Measurements from ENCODE around the gene BTLA.
"Not testable (repeated sequence)": the region's sequence is repeated elsewhere in the genome, so short reads cannot be mapped to it uniquely, and the experiment has no call there.

BTLA gene

DNA sequence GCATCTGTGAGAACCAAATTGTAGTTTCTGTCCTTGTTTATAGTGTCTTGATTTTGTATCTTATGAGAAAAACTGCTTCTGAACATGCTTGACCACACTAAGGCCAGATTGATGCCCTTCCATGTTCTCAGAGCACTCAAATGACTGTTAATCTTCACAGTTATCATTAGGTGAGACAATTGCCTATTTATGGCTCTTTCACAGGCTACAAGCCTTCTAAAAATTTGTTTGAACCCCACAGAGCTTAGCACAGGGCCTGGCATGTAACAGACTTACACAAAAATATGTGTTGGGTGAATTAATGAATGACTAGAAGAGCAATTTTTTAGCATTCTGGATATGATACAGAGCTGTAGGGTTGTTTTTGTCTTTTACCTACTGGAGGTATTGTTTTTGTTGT lies 43.1 kb downstream of the BTLA start:
- no peak for DNase-seq (ENCODE audit: extremely low read depth in 1 of 2, low read depth in 1 of 2)

DNA sequence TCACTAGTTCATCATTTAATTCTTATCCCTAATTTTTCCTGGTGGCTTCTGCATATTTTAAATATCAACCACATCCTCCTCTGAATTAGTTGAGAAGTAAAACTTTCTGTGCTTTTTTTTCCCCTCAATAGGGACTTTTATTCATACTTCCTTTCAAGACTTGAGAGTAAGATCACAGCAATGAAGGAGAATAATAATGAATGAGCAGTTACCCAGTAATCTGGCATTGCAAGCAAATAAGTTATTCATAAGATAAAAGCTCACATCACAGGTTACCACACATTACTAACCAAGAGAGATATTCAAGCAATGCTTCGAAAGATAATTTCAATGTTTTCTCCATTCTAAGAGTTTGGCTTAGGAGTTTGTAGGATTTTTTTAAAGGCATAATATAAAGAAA lies 50.3 kb downstream of the BTLA start:
- DNase-seq (ENCODE audit: extremely low read depth in 1 of 2, low read depth in 1 of 2): no peak

DNA sequence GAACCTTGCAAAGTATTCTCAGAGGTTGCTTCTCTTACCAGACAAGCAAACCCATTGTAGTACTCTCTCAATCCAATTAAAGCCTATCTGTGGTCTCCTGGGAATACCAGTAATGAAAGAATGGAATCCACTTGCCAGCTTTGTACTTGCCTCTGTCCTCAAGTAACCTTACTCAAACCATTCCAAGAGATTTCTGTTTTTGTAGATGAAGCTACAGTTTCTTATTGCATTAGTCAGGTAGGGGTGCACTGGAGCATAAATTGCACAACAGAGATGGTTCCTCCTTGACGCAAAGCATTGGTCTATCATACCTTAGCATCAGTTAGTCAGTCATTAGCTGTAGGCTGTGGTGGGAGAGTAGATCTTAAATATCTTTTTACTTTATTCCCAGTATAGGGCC lies 52.9 kb downstream of the BTLA start:
- no peak for DNase-seq (ENCODE audit: extremely low read depth in 1 of 2, low read depth in 1 of 2)

DNA sequence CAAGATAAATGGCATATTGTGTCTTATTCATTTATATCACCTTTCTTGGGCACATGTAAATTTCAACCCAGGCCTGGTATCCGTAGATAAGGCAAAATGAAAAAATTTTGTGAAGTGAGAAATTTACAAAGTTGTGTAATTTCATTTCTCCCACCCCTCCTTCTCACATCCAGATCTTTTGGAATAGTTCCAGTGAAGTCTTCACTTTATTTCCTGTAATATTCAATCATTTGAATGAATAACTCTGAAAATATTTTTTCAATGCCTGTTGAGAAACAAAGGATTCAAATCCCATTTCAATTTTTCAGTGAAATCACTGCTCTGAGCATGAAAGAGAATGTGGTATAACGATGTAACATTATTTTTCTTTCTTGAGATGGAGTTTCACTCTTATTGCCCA lies 53.4 kb downstream of the BTLA start:
- DNase-seq (ENCODE audit: extremely low read depth in 1 of 2, low read depth in 1 of 2): no peak

DNA sequence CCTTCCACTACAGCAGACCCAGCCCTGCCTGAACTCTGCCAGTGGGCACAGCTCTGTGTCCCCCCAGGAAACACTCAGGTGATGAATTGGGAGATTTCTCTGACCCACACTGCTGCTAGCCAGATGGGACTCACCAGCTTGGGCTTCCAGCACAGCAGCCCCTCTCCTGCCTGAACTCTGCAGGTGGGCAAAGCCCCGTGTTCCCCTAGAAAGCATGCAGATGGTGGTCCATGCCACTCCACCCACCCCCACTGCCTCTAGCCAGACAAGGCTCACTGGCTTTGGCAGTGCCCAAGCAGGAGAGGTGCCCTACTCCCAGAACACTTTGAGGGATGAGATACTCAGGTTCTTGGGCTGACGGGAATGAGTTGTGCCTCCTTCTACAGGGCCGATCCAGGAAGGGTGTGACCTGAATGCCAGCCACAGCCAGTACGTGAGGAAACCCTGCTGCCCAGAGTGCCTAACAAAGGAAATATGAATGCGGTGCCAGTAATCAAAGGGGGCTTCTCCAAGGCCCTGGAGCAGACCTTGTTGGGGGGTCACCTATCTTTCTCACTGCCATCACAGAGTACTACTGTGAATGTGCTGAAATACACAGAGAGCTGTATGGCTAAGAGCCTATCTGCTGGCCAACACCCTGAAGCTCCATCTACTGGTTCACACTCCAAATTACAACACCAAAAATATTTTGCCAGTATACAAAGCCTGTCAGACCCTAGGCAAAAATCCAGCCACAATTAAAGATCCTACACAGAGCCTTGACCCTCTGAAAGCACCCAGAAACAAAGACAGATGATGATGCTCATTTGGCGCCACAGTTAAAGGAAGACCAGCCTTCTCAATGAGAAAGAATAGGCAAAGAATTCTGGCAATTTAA lies 61.9 kb downstream of the BTLA start:
- no peak for DNase-seq (ENCODE audit: extremely low read depth in 1 of 2, low read depth in 1 of 2)

DNA sequence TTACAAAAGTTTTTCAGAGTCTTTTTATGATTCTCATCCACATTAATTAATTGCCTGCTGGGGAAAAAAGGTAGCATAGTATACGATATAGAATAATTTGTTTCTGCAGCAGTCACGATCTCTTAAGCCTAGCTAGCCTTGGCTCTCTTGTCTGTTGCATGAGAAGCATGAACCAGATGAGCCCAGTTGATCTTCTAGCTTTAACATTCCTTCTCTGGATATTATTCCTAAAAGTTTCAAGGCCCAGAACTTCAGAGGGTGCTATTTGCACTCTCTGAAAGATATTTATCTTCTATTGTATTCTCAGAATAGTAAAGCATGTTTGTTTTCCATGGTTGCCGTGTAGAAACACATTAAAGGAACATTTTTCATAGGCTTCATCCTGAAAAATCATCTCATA lies 69.3 kb downstream of the BTLA start:
- DNase-seq (ENCODE audit: extremely low read depth in 1 of 2, low read depth in 1 of 2): no peak

DNA sequence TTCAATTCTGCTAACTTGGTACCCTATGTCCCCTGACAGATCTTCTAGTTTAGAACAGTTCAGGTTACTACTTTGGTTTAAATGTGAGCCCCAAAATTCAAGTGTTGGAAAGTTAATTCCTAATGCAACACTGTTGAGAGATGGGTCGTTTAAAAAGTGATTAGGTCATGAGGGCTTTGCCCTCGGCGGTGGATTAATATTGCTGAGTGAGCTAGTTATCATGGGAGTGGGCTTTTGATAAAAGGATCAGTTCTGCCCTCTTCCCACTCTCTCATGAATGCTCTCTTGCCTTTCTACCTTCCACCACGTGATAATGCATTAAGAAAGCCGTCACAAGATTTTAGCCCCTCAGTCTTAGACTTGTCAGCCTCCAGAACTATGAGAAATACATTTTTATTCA lies 72.1 kb downstream of the BTLA start:
- no peak for DNase-seq (ENCODE audit: extremely low read depth in 1 of 2, low read depth in 1 of 2)

DNA sequence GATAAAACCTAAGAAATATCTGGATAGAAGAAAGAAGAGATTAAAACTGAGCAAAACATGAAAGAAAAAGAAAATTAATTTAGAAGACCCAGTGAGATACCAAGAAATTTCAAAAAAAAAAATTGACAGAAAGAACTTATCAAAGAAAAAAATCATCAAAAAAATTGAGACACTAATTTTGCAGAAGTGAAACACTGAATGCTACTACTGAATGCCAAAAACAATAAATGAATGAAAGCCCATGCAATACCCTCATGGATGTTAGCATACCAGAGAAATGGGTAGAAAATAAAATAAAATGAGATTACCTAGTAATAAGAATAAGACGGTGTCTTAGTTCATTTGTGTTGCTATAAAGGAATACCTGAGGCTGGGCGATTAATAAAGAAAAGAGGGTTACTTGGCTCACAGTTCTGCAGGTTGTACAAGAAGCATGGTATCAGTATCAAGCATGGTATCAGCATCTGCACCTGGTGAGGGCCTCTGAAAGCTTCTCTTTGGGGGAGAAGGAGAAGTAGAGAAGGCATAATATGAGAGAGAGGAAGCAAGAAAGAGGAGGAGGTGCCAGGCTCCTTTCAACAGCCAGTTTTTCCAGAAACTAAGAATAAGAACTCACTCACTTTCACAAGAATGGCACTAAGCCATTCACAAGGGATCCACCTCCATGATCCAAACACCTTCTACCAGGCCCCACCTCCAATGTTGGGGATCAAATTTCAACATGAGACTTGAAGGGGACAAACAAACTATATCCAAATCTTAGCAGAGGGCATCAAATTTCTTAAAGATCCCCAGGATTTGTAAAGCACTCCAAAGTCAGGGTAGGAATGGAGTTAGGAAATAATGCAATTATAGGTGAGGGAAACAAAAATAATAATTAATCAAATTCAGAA lies 73.2 kb downstream of the BTLA start:
- DNase-seq (ENCODE audit: extremely low read depth in 1 of 2, low read depth in 1 of 2): no peak

DNA sequence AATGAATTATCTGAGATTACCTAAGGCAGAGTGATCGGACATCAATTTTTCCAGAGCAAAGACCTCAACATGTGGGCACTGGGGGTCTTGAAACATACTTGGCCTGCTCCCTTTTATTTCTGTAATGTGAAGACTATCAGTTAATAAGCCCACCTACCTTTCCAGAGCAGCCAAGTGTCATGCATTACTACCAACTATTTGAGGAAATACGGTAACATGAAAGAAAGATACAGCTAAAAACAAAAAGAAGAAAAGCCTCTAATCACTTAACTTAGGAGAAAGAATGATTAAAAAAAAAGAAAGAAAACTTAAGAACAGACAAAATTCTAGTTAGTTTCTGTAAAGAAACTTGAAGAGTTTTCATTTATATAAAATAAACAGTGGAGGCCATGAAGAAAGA lies 73.9 kb downstream of the BTLA start:
- no peak for DNase-seq (ENCODE audit: extremely low read depth in 1 of 2, low read depth in 1 of 2)

DNA sequence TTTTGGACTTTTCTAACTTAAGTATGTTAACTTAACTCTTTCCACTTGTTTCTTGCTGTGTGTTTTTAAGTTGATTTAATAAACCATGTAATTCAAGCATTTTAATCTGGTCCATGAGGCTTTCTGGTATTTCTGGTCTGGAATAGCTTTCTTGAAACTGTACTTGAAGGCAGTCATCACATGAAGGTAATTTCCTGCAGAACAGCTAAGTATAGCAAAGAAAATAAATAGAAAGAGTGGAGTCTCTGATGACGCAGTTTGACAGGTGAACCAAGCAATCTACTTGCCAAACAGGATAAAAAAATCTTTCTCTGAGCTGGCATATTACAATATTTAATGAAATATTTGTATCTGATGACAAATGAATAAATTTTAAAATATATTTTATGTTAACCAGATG lies 74.9 kb downstream of the BTLA start:
- no peak for DNase-seq (ENCODE audit: extremely low read depth in 1 of 2, low read depth in 1 of 2)

DNA sequence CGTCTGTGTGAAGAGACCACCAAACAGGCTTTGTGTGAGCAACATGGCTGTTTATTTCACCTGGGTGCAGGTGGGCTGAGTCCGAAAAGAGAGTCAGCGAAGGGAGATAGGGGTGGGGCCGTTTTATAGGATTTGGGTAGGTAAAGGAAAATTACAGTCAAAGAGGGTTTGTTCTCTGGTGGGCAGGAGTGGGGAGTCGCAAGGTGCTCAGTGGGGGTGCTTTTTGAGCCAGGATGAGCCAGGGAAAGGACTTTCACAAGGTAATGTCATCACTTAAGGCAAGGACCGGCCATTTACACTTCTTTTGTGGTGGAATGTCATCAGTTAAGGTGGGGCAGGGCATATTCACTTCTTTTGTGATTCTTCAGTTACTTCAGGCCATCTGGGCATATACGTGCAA lies 76.4 kb downstream of the BTLA start:
- DNase-seq (ENCODE audit: extremely low read depth in 1 of 2, low read depth in 1 of 2): not testable (repeated sequence)

DNA sequence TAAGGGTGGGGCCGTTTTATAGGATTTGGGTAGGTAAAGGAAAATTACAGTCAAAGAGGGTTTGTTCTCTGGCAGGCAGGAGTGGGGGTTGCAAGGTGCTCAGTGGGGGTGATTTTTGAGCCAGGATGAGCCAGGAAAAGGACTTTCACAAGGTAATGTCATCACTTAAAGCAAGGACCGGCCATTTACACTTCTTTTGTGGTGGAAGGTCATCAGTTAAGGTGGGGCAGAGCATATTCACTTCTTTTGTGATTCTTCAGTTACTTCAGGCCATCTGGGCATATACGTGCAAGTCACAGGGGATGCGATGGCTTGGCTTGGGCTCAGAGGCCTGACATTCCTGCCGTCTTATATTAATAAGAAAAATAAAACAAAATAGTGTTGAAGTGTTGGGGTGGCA lies 80.7 kb downstream of the BTLA start:
- DNase-seq (ENCODE audit: extremely low read depth in 1 of 2, low read depth in 1 of 2): not testable (repeated sequence)

DNA sequence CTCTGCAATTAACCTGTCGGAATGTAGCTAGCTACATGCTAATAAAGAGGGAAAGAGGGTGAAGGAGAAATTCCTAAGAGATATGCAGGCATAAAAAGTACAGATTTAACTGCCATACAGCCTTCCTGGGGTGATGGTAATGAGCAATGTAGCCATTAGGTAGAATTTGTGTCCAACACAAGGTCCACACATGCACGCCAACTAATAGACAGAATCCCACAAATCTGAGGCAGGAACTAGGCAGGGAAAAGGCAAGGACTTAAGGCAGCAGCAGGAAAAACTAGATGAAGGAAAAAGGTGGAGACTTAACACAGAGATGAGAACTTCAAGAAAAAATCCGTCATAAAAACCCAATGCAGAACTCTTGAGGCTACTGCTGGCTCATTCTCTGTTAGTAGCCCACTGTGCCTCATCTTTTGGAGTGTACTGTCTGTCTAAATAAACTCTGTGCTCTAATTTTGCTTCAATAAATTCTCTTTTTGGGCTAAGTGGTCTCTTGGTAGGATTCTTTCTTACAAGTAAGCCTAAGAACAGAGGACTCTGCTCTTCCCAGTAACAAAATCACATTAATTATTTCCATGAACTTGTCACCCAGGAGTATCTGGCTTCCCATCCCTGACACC lies 81.5 kb downstream of the BTLA start:
- no peak for DNase-seq (ENCODE audit: extremely low read depth in 1 of 2, low read depth in 1 of 2)

DNA sequence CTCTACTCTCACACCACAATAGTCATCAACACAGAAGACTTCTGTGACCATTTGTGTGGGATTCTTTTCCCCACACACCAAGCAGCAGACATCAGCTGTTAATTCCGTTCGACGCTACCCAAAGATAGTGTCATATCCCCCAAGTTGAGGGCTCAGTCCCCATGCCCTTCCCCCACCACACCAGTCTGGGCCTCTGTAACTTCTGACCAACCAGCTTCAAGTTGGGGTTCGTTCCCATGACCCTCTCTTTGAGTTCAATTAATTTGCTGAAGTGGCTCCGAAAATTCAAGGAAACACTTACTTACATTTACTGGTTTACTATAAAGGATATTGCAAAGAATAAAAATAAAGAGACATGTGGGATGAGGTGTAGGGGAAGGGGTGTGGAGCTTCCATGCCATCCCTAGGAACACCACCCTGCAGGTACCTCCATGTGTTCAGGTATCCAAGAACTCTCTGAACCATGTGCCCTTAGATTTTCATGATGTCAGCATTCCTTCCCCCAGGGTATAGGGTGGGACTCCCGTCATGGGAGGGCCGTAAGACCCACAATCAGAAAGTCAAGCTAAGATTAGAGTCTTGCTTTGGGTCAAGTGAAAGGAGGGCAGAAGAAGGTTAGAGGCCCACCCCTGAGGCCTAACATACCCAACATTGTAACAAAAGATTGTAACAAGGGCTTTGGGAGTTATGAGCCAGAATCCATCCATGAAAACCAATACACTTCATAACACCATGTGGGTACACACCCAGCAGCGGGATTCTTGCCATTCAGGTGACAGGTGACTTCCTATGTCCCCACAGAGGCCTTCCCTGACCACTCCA lies 82.7 kb downstream of the BTLA start:
- no peak for DNase-seq (ENCODE audit: extremely low read depth in 1 of 2, low read depth in 1 of 2)

DNA sequence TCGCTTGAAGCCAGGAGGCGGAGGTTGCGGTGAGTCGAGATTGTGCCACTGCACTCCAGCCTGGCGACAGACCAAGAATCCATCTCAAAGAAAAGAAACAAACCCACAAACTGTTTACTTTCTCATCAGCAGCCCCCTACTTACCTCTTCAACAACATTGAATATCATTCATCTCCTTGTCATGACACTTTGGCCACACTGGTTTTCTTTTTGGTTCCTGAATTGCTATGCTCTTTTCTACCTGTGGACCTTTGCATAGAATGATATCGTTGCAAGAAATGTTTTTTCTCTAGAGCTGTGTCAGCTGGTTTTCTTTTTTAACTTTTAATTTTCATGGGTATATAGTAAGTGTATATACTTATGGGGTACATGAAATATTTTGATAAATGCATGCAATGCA lies 83.9 kb downstream of the BTLA start:
- DNase-seq (ENCODE audit: extremely low read depth in 1 of 2, low read depth in 1 of 2): no peak
